GM18498 (cell line): ENCODE data around the gene KLHL18.
A peak's percentile ranks its signal among the peaks of the same experiment; 100 is the strongest.
"Not testable (repeated sequence)": the region's sequence is repeated elsewhere in the genome, so short reads cannot be mapped to it uniquely, and the experiment has no call there.

Experiments
- ATAC-seq: cut with Tn5 transposase; IDR thresholded peaks from one replicate; pipeline ENCODE4 v1.9.1; 2021; ENCODE audit warnings: mild to moderate bottlenecking, moderate library complexity; ENCODE audit not compliant: unreplicated experiment

Gene KLHL18

DNA sequence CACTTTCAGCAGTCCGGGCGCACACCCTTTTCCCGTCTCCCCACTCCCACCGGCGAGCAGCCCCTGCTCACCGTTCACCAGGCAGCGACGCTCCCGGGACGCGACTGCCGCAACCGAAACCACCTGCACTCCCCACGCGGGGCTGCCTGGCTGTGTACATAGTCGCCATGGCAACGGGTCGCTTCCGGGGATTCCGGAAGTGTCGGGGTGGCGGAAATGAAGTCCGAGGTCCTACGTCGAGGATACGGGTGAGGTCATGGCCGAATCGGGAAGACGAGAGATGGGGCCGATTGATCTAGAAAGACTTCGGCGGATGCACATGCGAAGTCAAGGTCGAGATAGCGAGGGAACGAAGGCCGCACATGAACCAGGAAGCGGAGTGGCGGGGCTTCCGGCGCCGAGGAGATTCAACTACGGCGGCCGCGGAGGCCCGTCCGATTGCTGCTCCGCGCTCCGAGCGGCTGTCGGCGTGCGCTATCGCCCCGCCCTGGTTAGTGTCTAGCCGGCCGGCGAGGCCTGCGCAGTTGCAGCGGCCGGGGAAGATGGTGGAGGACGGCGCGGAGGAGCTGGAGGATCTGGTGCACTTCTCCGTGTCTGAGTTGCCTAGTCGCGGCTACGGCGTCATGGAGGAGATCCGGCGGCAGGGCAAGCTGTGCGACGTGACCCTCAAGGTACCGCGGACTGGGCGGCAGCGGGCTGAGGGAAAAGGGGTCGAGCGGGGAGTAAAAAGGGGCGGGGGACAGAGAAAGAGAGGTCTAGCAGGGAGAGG lies at the start of gene KLHL18, which contains the start of gene KIF9:
Gene KLHL18, plus strand, starts transcription at position 521 of the 769 bp plus-strand sequence. Its CDS starts 22 bp downstream, at position 543.
Gene KIF9, minus strand, starts transcription at position 376 of the 769 bp plus-strand sequence. CDS start 5,425 bp downstream, outside the sequence.
- ATAC-seq: peak; percentile 86

GRCh38 chr3:47238017-47238416 lies 44.7 kb upstream of the KLHL18 start:
- ATAC-seq: no peak

GRCh38 chr3:47239929-47240328 lies 42.8 kb upstream of the KLHL18 start:
- no peak for ATAC-seq

GRCh38 chr3:47243419-47244147 lies 39.2 kb upstream of the KLHL18 start:
- no peak for ATAC-seq

DNA sequence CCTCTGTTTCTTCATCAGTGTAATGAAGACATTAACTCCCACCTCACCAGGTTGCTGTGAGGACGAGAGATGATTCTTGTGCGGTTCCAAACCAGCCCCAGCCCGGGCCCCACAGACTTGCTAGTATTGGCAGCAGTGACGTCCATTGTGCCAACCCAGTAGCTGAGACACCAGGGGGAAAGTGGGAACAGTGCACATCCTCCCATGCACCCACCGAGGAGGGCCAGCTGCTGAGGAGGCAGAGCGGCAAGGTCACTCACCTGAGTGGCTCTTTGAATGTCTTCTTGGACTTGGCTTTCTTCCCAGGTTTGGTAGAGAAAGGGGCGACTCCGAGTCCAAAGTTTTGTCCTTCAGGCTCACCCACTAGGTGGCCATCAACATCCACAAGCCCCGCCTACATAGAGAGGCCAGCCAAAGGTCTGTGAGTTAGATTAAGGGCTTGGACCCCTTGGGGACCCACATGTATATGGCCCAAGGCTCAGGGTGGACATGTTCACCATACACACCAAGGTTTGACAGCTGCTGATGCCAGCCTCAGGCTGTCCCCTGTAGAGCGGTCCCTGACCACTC lies 38.1 kb upstream of the KLHL18 start:
- no peak for ATAC-seq

- no peak for ATAC-seq
Measured at GRCh38 chr3:47245271-47245670, 37.5 kb upstream of the KLHL18 start.

GRCh38 chr3:47247131-47248064 lies 35.3 kb upstream of the KLHL18 start:
- ATAC-seq: no peak

DNA sequence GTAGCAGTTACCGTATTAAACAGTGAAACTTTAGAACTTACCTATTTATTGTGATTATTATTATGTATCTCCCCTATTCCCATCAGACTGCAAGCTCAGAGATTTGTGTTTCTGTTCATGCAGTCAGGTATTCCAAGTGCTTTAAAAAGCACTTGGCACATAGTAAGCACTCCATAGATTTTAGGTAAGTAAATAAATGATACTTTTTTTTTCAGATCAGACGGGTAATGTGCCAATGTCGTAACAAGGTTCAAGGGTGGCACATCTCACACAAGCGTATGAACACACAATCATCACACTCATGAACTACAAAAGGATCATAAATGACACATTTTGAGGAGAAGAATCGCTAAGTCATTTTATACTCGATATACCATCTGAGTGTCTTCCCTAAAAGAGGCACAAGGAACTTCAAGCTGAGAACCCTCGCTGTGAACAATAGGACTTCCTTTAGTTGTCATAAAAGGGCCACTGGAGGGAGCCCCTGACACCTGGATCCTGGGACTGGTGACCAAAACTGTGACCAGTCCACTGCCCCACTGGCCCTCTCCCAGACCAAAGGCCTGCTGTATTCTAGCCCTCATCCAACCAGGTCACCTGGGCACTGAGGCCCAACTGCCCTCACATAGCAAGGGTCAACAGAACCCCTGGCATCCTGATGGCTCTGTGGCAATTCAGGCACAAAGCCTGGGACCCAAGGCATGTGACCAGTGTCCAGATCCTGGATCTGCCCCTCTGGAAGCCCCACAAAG lies 32.3 kb upstream of the KLHL18 start:
- ATAC-seq: no peak

GRCh38 chr3:47251085-47251484 lies 31.7 kb upstream of the KLHL18 start:
- ATAC-seq: not testable (repeated sequence)

DNA sequence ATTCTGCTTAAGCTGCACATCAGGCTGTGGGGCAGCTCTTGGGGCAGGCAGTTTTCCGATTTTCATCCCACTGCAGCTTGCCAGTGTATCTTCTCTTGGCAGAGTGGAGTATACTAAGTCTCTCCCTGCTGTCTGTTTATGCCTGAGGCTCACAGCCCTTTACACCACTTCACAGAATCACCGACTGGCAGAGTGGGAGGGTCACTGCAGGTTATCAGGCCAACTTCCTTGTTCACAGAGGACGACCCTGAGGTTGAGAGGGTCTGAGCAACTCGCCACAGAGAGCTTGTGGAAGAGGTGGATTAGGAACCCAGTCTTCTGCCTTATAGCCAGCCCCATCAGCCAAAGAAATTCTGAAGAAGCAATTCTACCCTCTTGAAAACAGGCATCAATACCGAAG lies 31.1 kb upstream of the KLHL18 start:
- no peak for ATAC-seq

GRCh38 chr3:47256331-47256730 lies 26.4 kb upstream of the KLHL18 start:
- not testable (repeated sequence) for ATAC-seq

DNA sequence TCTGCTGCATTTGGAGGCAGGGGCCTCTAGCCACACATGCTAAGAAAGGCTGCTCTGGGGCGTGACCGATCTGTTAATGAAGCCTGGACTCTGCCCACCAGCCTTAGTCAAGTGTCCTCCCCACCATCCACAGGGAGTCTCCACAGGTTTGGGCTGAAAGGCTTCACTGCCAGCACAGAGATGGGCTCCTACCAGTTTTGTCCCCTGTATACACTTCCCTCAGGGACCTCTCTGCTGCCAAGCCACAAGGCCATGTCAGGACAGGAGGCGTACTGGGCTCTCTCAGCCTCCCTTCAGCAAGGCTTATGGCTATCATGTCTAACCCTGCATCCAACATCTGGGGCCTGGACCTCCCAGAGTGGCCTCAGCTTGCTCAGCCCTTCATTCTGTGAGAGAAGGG lies 23.6 kb upstream of the KLHL18 start:
- no peak for ATAC-seq

DNA sequence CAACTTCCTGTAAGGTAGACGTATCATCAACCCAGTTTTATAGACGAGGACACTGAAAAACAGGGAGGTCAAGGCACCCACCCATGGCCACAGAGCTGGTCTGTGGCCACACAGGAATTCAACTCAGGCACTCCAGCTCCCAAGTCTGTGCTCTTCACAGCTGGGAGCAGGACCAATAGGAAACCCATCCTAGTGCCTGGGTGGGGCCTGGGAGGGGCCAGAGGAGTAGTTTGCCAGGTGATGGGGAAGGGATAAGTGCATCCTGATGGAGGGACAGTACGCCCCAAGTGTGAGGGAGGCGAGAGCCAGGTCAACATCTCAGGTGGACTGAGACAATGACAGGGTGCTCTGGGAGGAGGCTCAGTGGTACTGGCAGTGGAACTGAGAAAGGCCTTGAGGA lies 22.1 kb upstream of the KLHL18 start:
- no peak for ATAC-seq

- ATAC-seq: no peak
Measured at GRCh38 chr3:47261301-47261700, 21.4 kb upstream of the KLHL18 start.

DNA sequence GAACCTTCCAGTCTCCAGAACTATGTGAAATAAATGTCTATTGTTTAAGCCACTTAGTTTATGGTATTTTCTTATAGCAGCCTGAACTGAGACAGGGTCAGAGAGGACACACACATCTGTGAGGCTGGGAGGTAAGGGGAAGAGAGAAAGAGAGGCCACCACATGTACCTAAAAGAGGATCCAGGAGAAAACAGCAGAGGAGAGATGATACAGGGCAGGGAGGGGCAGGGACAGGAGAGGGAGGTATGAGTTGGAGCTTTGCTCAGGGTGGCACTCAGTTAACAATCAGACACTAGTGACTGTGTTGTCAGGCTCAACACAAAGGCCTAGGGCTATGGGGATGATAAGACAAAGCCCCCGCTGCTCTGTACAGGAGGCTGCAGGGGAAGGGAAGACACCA lies 17.7 kb upstream of the KLHL18 start:
- no peak for ATAC-seq

- no peak for ATAC-seq
Measured at GRCh38 chr3:47265725-47266428, 16.9 kb upstream of the KLHL18 start.

DNA sequence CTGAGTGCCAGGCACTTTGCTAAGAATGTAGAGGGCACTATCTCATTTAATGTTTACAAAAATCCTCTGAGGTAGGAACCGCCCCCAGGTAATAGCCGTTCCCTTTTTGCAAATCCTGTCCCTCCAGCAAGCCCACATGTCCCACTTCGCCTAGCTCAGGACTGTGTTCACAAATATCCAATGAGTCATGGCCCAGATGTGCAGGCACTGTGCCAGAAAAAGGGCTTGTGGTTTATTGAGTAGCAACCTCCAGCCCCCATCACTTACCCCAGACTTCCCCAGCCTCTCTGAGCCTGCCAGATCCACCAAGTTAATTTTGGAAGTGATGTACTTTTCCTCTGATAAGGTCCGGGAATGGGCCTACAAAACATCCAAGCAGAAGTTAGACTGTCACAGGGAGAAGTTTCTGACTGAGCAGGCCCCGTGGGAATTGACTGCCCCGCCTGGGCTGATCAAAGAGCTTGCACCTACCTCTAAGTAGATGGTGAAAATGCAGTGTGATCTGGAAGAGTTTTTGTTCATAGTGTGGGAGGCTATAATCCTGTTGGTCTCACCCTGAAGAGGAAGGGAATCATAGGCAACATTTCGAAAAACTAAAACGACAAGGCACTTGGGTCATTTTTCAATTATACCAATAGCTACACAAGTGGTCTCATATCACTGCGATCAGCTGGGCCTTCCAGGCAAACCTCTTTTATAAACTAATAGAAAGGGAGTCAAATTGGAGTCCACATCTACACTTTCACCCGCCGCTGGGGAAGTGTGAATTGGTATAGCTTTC lies 15.8 kb upstream of the KLHL18 start:
- ATAC-seq: no peak

DNA sequence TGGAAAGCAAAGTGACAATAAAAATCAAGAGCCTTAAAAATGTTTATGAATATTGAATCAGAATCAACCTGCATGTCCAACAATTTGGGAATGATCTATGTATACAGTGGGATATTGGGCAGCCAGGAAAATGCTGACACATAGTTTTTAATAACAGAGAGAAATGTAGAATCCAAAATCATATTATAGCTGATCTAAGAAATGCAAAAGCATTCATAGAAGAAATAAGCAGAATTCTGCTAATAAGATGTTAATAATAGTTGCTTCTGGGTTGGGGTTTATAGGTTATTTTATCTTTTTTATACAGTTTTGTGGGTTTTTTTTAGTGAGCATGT lies 15.3 kb upstream of the KLHL18 start:
- no peak for ATAC-seq

DNA sequence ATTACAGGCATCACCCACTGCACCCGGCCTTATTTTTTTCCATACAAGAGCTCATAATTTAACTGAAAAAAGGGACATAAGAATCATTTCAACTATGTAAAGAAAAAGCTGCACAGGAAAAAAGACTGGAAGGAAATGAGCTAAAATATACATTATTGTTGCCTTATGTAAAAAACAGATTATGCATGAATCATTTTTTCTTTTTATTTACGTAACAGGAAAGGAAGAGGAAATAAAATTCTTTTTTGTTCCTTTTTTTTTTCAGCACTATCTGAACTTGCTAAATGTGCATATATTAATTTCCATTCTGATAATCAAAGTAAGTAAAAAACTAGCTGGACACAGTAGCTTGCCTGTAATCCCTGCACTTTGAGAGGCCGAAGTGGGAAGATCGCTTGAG lies 12.2 kb upstream of the KLHL18 start:
- no peak for ATAC-seq
